NCI-H187 (cell line): ENCODE data around the gene TVP23A.

ENCODE experiments used
- DNase-seq, 2 experiments: peaks; one replicate each; lab custom pipeline; 2025; lab: John Stamatoyannopoulos, UW

The TVP23A gene

GRCh38 chr16:10817963-10818941 lies at the start of gene TVP23A:
Gene TVP23A (minus strand): TSS chr16:10818794. CDS start chr16:10818493, 301 bp downstream.
- DNase-seq: no peak

- no peak for DNase-seq
These were observed 49.6 kb upstream of the TVP23A start for GRCh38 chr16:10868104-10868595.

GRCh38 chr16:10867199-10867598 lies 48.6 kb upstream of the TVP23A start:
- no peak for DNase-seq

GRCh38 chr16:10865991-10866966 lies 47.7 kb upstream of the TVP23A start:
- DNase-seq: no peak

GRCh38 chr16:10862438-10862837 lies 43.8 kb upstream of the TVP23A start:
- DNase-seq: no peak

- no peak for DNase-seq
These were observed 41.1 kb upstream of the TVP23A start for GRCh38 chr16:10859658-10860057.

- no peak for DNase-seq
These were observed 40.4 kb upstream of the TVP23A start for GRCh38 chr16:10859020-10859419.

GRCh38 chr16:10858203-10858602 lies 39.6 kb upstream of the TVP23A start:
- DNase-seq: no peak

- DNase-seq: no peak
These were observed 37.4 kb upstream of the TVP23A start for GRCh38 chr16:10856042-10856441.

GRCh38 chr16:10852948-10853347 lies 34.4 kb upstream of the TVP23A start:
- DNase-seq: no peak

- DNase-seq: no peak
These were observed 33.7 kb upstream of the TVP23A start for GRCh38 chr16:10852286-10852685.

GRCh38 chr16:10851512-10851911 lies 32.9 kb upstream of the TVP23A start:
- DNase-seq: no peak

GRCh38 chr16:10850478-10850850 lies 31.9 kb upstream of the TVP23A start:
- DNase-seq: no peak

- no peak for DNase-seq
These were observed 31.3 kb upstream of the TVP23A start for GRCh38 chr16:10849736-10850477.

- no peak for DNase-seq
These were observed 28.6 kb upstream of the TVP23A start for GRCh38 chr16:10847176-10847575.

GRCh38 chr16:10846213-10846998 lies 27.8 kb upstream of the TVP23A start:
- DNase-seq: no peak

- no peak for DNase-seq
These were observed 22.1 kb upstream of the TVP23A start for GRCh38 chr16:10840703-10841102.

GRCh38 chr16:10839279-10839666 lies 20.7 kb upstream of the TVP23A start:
- DNase-seq: no peak

GRCh38 chr16:10838621-10839278 lies 20.2 kb upstream of the TVP23A start:
- DNase-seq: no peak

GRCh38 chr16:10836174-10836853 lies 17.7 kb upstream of the TVP23A start:
- no peak for DNase-seq
